Activated naive CD8-positive, alpha-beta T cell treated with anti-CD3 and anti-CD28 coated beads, Interleukin-2, amount 50 U/mL, for 24 hours (primary cell): ENCODE measurements around the gene TTBK1.

Experiments
- ATAC-seq: fragments of 150-1000 bp; cut with Tn5 transposase; one replicate; pipeline ENCODE4 v1.10.0; 2021
- DNase-seq: peaks from one replicate; pipeline ENCODE4 v3.0.0; 2021
- H3K27ac Mint-ChIP-seq: one replicate; pipeline ENCODE4 v1.8.0; 2021; ENCODE audit warnings: mild to moderate bottlenecking, mixed read lengths
- H3K27me3 Mint-ChIP-seq: one replicate; pipeline ENCODE4 v1.8.0; 2021; ENCODE audit warnings: mixed read lengths
- H3K36me3 Mint-ChIP-seq: one replicate; pipeline ENCODE4 v1.8.0; 2021; ENCODE audit warnings: low read depth, mixed read lengths
- H3K4me1 Mint-ChIP-seq: one replicate; pipeline ENCODE4 v1.8.0; 2021; ENCODE audit warnings: mixed read lengths
- H3K4me3 Mint-ChIP-seq: one replicate; pipeline ENCODE4 v1.8.0; 2021; ENCODE audit warnings: mild to moderate bottlenecking, moderate library complexity, mixed read lengths
- H3K9me3 Mint-ChIP-seq: one replicate; pipeline ENCODE4 v1.8.0; 2021; ENCODE audit warnings: mixed read lengths

TTBK1 gene

DNA sequence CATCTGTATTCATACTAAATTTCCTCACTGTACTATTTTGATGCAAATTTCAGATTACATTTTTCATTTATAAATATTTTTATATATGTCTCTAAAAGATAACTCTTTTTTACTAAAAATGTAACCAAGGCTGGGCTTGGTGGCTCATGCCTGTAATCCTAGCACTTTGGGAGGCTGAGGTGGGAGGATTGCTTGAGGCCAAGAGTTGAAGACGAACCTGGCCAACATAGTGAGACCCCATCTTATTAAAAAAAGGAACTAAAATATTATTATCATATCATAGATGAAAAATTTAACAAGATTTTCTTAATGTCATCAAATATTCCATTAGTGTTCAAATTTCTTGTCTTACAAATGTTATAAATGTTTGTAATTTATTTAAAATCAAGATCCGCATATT is 7.4 kb upstream of the TTBK1 start:
- H3K27ac Mint-ChIP-seq, result no peak overlapping the region
- H3K4me1 Mint-ChIP-seq, result no peaks in the 10 kb centered on the region
- H3K4me3 Mint-ChIP-seq, result no peak overlapping the region
- no peaks in the 10 kb centered on the region for H3K36me3 Mint-ChIP-seq
- peaks cover 26% of the 10 kb centered on the region for H3K27me3 Mint-ChIP-seq
- H3K9me3 Mint-ChIP-seq, result peaks cover 5% of the 10 kb centered on the region
- no peak for DNase-seq
- no peak for ATAC-seq

DNA sequence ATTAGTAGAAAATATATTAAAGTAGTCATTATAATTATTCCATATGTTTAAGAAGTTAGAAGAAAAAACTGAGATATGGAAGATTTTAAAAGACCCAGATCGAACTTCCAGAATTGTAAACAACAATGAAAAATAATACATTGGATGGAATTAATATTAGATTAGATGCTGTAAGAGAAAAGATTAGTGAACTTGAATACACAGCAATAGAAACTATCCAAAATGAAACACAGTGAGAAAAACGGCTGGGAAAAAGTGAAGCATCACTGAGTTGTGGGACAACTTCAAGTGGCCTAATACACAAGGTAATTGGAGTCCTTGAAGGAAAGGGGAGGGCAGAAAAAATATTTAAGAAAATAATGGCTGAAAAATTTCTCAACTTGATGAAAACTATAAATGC is 4.2 kb upstream of the TTBK1 start:
- ATAC-seq (no peak), DNase-seq (no peak)
- Mint-ChIP-seq H3K27me3 (peaks cover 26% of the 10 kb centered on the region), H3K9me3 (peaks cover 5% of the 10 kb centered on the region), H3K36me3 (no peaks in the 10 kb centered on the region), H3K4me1 (no peaks in the 10 kb centered on the region), H3K4me3 (no peak overlapping the region), H3K27ac (no peak overlapping the region)

DNA sequence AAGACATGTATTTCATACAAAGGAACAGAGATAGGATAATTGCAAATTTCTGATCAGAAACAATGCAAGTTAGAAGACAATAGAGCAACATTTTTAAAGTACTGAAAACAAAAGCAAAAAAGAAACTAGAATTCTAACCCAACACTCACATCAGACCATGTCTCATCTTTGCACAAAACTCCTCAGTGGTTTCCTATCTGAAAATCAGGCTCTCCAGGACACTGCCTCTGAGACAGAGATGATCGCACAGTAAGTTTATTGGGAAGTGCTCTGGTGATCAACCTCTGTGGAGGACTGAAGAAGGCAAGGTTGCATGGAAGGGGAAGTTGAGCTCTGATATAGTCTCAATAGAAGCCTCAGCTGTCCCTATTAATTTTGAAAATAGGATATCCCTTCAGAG is 2.3 kb upstream of the TTBK1 start:
- H3K36me3 Mint-ChIP-seq, result no peaks in the 10 kb centered on the region
- no peak for ATAC-seq
- peaks cover 5% of the 10 kb centered on the region for H3K9me3 Mint-ChIP-seq
- no peak for DNase-seq
- H3K27me3 Mint-ChIP-seq, result peaks cover 26% of the 10 kb centered on the region
- H3K27ac Mint-ChIP-seq, result no peak overlapping the region
- H3K4me3 Mint-ChIP-seq, result no peak overlapping the region
- H3K4me1 Mint-ChIP-seq, result no peaks in the 10 kb centered on the region

DNA sequence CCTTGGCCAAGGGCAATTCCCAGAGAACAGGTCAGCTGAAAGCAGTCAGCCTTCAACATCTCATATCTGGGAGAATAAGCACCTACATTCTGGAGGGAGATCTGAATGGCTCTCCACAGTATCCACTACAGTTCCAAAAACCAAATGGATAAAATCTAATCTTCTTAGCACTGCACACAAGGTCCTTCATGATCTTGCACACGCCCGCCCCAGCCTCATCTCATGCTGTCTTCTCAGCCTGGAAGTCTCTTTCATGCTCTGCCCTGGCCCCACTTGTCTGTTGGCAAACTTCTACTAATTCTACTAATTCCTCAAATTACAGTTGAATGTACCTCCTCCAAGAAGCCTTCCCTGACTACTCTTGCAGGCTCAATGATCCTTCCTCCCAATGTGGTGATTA is 1.8 kb upstream of the TTBK1 start:
- no peak for DNase-seq
- no peak overlapping the region for H3K4me3 Mint-ChIP-seq
- H3K9me3 Mint-ChIP-seq, result peaks cover 5% of the 10 kb centered on the region
- H3K4me1 Mint-ChIP-seq, result peaks cover under 1% of the 10 kb centered on the region
- peaks cover 23% of the 10 kb centered on the region for H3K27me3 Mint-ChIP-seq
- ATAC-seq, result no peak
- H3K36me3 Mint-ChIP-seq, result no peaks in the 10 kb centered on the region
- no peak overlapping the region for H3K27ac Mint-ChIP-seq

DNA sequence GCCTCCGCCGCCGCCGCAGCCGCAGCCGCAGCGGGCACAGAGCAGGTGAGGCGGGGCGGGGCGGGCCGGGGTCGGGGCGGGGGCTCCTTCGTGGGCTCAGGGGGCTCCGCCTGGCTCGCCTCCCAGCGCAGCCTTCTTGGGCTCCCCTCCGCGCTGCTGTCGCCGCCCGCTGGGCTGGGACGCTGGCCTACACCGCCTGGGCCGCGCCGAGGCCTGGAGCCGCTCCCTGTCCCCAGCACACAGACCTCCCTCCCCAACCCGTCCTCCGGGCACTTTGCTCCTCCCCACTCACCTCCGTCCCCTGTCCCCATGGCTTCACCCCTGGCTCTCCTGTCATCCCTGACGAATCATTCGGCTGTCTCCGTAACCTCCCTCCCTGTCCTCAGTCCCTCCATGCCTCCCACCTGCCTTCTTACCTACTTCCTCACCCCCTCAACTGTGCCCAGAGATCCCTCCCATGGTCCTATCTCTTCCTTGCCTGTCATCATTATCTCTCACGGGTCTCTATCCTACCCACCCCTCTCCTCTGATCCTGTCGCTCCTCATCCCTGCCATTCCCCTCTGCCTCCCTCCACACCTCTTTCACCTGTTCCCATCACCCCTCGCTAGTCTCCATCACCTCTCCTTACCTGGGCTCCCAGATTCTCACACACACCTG is 512 bp downstream of the TTBK1 start:
- Mint-ChIP-seq H3K36me3 (no peaks in the 10 kb centered on the region), H3K4me1 (peaks cover 14% of the 10 kb centered on the region), H3K27me3 (peaks cover 22% of the 10 kb centered on the region), H3K9me3 (peaks cover 5% of the 10 kb centered on the region), H3K4me3 (no peak overlapping the region), H3K27ac (no peak overlapping the region)
- ATAC-seq (no peak), DNase-seq (no peak)

DNA sequence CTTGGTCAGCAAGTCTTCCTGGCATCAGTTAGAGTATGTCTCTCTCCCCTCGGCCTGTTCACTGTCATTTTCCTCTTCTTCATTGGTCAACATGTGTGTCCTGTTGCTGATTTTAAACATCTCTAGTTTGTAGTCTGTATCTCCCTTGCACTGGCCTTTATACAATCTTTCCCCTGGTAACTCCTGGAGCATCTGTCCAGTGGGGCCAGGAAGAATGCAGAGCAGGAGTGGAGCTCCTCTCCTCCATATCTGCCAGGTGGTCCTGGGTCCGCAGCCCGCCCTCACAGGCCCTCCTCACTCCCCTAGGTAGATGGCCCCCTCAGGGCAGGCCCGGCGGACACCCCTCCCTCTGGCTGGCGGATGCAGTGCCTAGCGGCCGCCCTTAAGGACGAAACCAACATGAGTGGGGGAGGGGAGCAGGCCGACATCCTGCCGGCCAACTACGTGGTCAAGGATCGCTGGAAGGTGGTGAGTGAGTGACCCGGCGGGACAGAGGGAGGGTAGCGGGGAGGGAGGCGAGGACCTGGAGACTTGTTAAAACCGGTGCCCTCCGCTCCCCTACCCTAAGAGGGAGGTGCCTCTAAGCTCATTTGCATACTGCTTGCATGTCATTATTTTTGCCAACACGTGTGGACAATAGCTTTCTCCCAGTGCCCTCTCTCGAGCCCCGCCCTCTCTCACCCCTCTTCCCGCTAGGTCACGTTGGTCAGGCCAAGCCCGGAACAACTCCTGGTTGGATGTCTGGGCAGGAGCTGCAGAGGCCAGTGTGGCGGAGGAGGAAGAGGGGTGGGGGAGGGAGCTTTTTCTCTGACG is 3.2 kb downstream of the TTBK1 start:
- peaks cover 16% of the 10 kb centered on the region for H3K27me3 Mint-ChIP-seq
- ATAC-seq (peak; percentile 25), DNase-seq (peak; percentile 30)
- no peaks in the 10 kb centered on the region for H3K36me3 Mint-ChIP-seq
- H3K9me3 Mint-ChIP-seq, result no peaks in the 10 kb centered on the region
- peaks cover 24% of the 10 kb centered on the region for H3K4me1 Mint-ChIP-seq
- peak overlapping the region; percentile 79 for H3K4me3 Mint-ChIP-seq
- peak overlapping the region; percentile 78 for H3K27ac Mint-ChIP-seq

DNA sequence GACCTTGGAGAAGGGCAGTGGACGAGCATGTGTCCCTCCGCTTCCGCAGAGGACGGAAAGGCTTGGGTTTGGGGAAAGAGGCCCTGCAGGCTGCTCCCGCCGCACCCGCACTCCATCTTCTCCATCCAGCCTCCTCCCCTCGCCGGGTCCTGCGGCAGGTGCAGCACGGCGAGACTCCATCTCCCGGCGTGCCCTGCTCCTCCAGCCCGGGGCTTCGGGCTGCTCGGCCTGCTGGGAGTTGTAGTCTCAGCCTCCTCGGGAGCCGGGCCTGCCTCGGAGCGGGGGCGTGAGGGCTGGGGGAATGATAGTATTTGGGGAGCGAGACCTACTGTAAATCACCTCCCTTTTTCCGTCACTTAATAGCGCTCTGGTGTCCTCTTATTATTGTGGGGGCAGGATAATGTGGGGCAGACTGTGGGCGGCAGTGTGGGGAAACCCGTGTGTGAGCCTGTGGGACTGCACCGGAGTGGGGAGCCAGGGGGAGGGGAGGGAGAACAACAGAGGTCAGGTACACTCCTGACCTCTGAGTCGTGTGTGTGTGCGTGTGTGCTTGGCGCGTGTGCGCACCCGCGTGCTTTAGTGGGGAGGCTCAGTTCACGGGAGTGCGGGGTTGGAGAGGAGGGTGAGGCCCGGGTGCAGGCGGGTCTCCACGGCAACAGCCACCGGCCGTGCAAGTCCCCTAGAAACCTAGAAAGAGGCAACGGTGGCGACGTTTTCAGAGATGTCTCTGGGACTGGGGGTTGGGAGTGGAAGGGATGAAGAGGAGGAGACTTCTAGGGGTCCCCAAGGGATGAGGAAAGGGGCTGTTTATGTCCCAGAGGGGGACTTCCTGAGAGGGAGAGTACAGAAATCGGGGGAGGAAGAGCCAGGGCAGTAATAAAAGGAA is 4.1 kb downstream of the TTBK1 start:
- Mint-ChIP-seq H3K4me3 (peak overlapping the region; percentile 79), H3K27ac (peak overlapping the region; percentile 78), H3K36me3 (no peaks in the 10 kb centered on the region), H3K4me1 (peaks cover 29% of the 10 kb centered on the region), H3K27me3 (peaks cover 23% of the 10 kb centered on the region), H3K9me3 (no peaks in the 10 kb centered on the region)
- peak; percentile 84 for DNase-seq
- peak; percentile 96 for ATAC-seq

DNA sequence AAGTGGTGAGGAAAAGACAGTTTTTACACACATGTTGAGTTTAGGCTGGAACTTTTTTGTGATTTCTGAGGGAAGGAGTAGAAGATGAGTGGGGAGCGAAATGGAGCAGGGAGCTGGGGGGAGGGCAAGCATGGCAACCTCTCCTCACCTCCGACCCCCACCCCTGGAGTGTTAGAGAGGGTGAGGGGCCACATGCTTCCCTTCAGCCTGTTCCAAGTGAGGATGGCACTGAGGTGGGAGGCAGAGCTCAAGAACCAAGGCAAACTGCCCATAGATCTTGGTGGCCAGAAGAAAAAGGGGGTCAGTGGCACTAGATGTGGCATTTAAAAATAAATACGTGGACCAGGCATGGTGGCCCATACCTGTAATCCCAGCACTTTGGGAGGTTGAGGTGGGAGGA is 4.8 kb downstream of the TTBK1 start:
- H3K4me3 Mint-ChIP-seq, result peak overlapping the region; percentile 79
- H3K27ac Mint-ChIP-seq, result peak overlapping the region; percentile 78
- DNase-seq (no peak), ATAC-seq (no peak)
- H3K4me1 Mint-ChIP-seq, result peaks cover 29% of the 10 kb centered on the region
- H3K36me3 Mint-ChIP-seq, result no peaks in the 10 kb centered on the region
- H3K9me3 Mint-ChIP-seq, result no peaks in the 10 kb centered on the region
- peaks cover 27% of the 10 kb centered on the region for H3K27me3 Mint-ChIP-seq

DNA sequence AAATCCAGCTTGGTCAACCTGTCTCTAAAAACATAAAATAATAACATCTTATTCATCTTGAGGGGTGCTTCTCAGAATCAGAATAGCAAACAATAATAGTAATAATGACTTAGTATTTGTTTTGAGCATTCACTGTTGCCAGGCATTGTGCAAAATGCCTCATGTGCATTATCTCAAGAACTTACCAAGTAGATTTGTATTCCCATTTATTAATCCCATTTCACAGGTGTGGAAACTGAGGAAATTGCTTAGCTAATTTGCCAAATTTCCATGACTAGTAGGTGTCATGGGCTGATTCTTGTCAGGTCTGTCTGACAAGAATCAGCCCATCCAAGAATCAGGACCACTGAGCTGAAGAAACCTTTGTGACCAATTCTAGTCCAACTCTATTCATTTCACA is 5.5 kb downstream of the TTBK1 start:
- Mint-ChIP-seq H3K36me3 (no peaks in the 10 kb centered on the region), H3K9me3 (no peaks in the 10 kb centered on the region), H3K27me3 (peaks cover 33% of the 10 kb centered on the region), H3K4me1 (peaks cover 30% of the 10 kb centered on the region), H3K27ac (no peak overlapping the region), H3K4me3 (no peak overlapping the region)
- no peak for DNase-seq
- ATAC-seq, result no peak

DNA sequence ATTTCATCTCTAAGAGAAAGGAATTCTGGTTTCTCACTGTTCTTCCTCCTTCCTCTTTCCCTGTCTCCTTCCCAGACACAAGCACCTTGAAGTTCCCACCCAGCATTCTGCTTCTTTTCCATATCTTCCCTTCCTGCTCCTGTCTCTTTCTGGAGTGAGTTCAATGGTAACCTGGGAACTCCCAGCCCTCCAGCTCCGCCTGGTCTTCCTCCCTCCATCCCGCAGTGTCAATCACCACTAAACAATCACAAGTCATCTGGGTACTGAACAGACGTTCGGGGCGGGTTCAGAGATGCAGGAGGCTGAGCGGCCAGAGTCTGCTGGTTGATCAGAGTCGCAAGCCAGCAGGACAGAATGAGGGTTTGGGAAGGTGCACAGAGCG is 7.7 kb downstream of the TTBK1 start:
- no peaks in the 10 kb centered on the region for H3K36me3 Mint-ChIP-seq
- peaks cover 42% of the 10 kb centered on the region for H3K4me1 Mint-ChIP-seq
- H3K27ac Mint-ChIP-seq, result no peak overlapping the region
- no peaks in the 10 kb centered on the region for H3K9me3 Mint-ChIP-seq
- no peak overlapping the region for H3K4me3 Mint-ChIP-seq
- H3K27me3 Mint-ChIP-seq, result peaks cover 37% of the 10 kb centered on the region
- ATAC-seq (no peak), DNase-seq (no peak)

DNA sequence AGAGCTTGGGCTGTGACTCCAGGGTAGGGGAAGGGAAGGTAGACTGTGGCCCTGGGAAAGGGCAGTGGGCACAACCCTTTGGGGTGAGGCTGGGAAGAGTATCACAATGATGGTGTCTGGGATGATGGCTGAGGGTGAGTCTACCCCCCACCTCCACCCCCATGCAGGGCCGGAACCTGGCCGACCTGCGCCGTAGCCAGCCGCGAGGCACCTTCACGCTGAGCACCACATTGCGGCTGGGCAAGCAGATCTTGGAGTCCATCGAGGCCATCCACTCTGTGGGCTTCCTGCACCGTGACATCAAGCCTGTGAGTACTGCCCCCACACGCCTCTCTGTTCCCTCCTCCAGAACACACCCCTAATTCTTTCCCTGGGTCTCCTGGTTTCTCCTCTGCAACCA is 10.1 kb downstream of the TTBK1 start:
- peaks cover 37% of the 10 kb centered on the region for H3K4me1 Mint-ChIP-seq
- H3K27me3 Mint-ChIP-seq, result peaks cover 39% of the 10 kb centered on the region
- H3K4me3 Mint-ChIP-seq, result no peak overlapping the region
- no peaks in the 10 kb centered on the region for H3K36me3 Mint-ChIP-seq
- peak overlapping the region; percentile 16 for H3K27ac Mint-ChIP-seq
- H3K9me3 Mint-ChIP-seq, result no peaks in the 10 kb centered on the region
- ATAC-seq (no peak), DNase-seq (no peak)

DNA sequence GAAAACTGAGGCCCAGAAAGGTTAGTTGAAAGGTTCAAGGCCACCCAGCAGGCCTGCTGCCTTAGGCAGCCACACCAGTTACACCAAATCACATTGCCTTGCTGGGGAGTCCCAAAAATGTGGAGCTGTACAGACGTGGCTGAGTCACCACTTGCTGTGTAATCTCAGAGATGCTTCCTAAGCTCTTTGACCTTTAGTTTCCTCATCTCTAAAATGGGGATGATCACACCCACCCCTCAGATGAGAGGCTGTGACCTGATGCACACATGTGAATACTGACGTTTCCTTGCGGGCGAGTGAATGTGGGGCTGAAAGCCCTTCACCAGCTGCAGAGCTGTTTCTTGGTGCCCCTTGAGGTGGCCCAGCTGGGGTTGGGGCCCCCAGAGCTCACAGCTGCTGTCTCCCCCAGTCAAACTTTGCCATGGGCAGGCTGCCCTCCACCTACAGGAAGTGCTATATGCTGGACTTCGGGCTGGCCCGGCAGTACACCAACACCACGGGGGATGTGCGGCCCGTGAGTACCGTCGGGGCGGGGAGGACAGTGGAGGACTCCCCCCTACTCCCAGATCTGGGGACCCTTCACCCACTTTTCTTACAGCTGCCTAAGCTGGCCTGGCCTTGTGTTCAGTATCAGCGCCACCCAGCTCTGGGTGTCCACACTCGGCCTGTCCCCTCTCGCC is 11.0 kb downstream of the TTBK1 start:
- Mint-ChIP-seq H3K9me3 (no peaks in the 10 kb centered on the region), H3K27ac (no peak overlapping the region), H3K4me3 (no peak overlapping the region), H3K27me3 (peaks cover 39% of the 10 kb centered on the region), H3K36me3 (no peaks in the 10 kb centered on the region), H3K4me1 (peaks cover 37% of the 10 kb centered on the region)
- ATAC-seq (peak; percentile 85), DNase-seq (peak; percentile 40)

DNA sequence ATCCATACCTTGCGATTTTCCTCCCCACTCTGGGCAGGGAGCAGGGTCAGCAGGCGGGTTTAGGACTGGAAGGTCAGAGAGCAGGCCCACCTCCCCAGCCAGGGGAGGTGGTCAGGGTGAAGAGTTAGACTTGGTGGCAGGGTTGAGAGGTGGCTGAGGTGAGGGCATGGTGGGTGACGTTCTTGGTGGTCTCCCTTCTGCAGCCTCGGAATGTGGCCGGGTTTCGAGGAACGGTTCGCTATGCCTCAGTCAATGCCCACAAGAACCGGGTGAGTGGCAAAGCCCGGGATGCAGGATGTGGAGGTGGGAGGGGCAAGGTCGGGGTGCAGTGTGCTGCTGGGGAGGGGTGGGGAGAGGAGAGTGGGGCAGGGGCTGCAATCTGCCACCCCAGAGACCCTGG is 11.6 kb downstream of the TTBK1 start:
- Mint-ChIP-seq H3K36me3 (no peaks in the 10 kb centered on the region), H3K4me3 (no peak overlapping the region), H3K4me1 (peaks cover 37% of the 10 kb centered on the region), H3K27ac (no peak overlapping the region), H3K27me3 (peaks cover 39% of the 10 kb centered on the region), H3K9me3 (no peaks in the 10 kb centered on the region)
- ATAC-seq (no peak), DNase-seq (no peak)

DNA sequence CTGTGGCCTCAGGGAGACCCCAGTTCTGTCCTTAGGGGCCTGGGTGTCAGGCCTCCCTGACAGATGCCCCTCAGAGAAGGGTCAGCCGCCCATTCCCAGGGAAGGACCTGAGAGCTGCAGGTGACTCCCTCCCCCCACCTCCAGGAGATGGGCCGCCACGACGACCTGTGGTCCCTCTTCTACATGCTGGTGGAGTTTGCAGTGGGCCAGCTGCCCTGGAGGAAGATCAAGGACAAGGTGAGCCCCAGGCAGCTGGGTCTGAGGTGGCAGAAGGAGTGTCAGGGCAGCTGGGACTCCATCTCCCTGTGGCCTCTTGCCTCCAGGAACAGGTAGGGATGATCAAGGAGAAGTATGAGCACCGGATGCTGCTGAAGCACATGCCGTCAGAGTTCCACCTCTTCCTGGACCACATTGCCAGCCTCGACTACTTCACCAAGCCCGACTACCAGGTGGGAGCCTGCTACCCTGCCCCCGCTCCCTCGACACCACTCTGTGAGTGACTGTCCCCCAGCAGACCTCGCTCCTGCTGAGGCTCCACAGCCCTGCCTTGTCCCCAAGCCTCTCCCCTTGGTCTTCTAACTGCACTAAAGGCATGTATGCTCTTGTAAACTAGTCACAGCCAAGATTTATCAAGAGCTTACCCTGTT is 12.2 kb downstream of the TTBK1 start:
- Mint-ChIP-seq H3K36me3 (no peaks in the 10 kb centered on the region), H3K9me3 (no peaks in the 10 kb centered on the region), H3K27me3 (peaks cover 38% of the 10 kb centered on the region), H3K4me3 (no peak overlapping the region), H3K27ac (no peak overlapping the region), H3K4me1 (peaks cover 37% of the 10 kb centered on the region)
- ATAC-seq (no peak), DNase-seq (no peak)
